ENCODE measurements around the gene PNPLA7. TPM values are rescaled to one million over a fixed set of nuclear protein-coding genes. Genes with fewer than 3 reads are reported as not detected.
"Not testable (repeated sequence)": the region's sequence is repeated elsewhere in the genome, so short reads cannot be mapped to it uniquely, and the experiment has no call there.

Gene PNPLA7
- polyA plus RNA-seq, 12 donors = 1.3 to 4.6 (median 2.9) TPM; not detected in 1

GRCh38 chr9:137452006-137452760, 98.0 kb downstream of the PNPLA7 start:
- DNase-seq = no peak

- DNase-seq = not testable (repeated sequence)
Measured at GRCh38 chr9:137451264-137452005, 98.8 kb downstream of the PNPLA7 start.

- DNase-seq = not testable (repeated sequence)
Measured at GRCh38 chr9:137450539-137451222, 99.5 kb downstream of the PNPLA7 start.

GRCh38 chr9:137449931-137450538, 100.2 kb downstream of the PNPLA7 start:
- no peak for DNase-seq

- no peak for DNase-seq
Measured at GRCh38 chr9:137449081-137449844, 100.9 kb downstream of the PNPLA7 start.

- DNase-seq = no peak
Measured at GRCh38 chr9:137448602-137448962, 101.6 kb downstream of the PNPLA7 start.

- no peak for DNase-seq
Measured at GRCh38 chr9:137447722-137448601, 102.2 kb downstream of the PNPLA7 start.

- DNase-seq = no peak
Measured at GRCh38 chr9:137446851-137447471, 103.2 kb downstream of the PNPLA7 start.

- DNase-seq = no peak
Measured at GRCh38 chr9:137445930-137446431, 104.2 kb downstream of the PNPLA7 start.

GRCh38 chr9:137445275-137445807, 104.9 kb downstream of the PNPLA7 start:
- DNase-seq = peak; percentile 73

- DNase-seq = no peak
Measured at GRCh38 chr9:137444106-137444790, 106.0 kb downstream of the PNPLA7 start.

GRCh38 chr9:137441935-137442321, 108.3 kb downstream of the PNPLA7 start:
- DNase-seq = no peak

- peak; percentile 43 for DNase-seq
Measured at GRCh38 chr9:137441289-137441934, 108.8 kb downstream of the PNPLA7 start, which contains the start of gene ENTPD8. Gene ENTPD8 (minus strand): TSS chr9:137441357. CDS start chr9:137438285, 3,072 bp downstream.

GRCh38 chr9:137439158-137439714, 111.0 kb downstream of the PNPLA7 start:
- DNase-seq = no peak

- DNase-seq = no peak
Measured at GRCh38 chr9:137438591-137439157, 111.5 kb downstream of the PNPLA7 start.

GRCh38 chr9:137437691-137438590, 112.3 kb downstream of the PNPLA7 start:
- DNase-seq = no peak
